GM21515 (cell line): Measurements from ENCODE around the gene ARRDC2.

Experiments used
- ATAC-seq: cut with Tn5 transposase; IDR thresholded peaks from one replicate; pipeline ENCODE4 v1.9.1; 2021; ENCODE audit not compliant: unreplicated experiment

The ARRDC2 gene

DNA sequence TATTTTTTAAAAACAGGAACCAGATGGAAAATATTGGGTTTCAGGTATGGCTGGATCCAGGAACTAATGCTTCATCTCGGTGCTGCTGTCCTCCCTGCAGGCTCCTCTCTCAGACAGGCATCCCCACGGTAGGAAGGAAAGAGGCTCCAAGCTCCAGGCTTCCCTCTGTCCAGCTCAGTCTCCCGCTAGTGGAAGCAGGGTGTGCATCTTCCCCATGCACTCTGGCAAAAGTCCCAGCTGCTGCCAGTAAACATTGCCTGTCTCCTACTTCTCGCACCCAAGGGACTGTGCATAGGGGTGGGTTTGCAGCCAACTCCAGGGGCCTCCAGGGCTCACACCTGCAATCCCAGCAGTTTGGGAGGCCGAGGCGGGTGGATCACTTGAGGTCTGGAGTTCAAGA is 49.6 kb downstream of the ARRDC2 start:
- ATAC-seq, result no peak

DNA sequence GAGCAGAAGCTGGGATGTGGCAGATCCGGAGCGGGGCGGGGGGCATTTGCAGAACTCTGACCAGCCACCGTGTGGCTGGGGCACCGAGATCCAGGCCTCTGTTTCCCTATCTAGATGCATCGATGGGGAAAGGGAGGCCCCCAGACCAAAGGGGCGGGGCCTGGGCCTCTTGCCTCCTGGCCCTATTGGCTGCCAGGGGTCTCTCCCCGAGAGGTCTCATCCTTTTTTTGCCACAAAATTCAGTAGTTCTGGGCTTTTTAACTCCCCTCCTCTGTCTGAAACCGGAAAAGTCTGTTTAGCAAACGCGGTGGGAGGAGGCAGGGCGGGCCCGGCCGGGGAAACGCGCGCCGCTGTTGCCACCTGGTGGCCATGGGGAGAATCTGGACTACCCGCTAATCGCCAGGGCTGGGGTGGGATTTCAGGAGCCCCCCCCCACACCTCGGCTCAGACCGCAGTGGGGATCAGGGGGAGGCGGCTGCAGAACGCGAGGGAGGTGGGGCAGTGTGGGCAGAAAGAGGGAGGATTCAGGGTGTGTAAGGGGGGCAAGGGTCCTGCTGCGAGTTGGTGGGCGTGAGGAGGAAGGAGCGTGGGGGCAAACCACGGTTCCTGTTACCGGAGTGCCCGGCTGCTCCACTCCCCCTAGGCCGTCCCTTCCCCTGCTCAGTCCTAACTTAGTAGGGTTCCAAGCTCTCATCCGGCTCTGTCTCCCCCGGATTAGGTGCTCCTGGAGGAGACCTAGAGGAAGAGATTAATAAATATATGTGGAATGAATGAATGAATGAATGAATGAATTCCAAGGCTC is 50.4 kb downstream of the ARRDC2 start:
- ATAC-seq, result no peak

DNA sequence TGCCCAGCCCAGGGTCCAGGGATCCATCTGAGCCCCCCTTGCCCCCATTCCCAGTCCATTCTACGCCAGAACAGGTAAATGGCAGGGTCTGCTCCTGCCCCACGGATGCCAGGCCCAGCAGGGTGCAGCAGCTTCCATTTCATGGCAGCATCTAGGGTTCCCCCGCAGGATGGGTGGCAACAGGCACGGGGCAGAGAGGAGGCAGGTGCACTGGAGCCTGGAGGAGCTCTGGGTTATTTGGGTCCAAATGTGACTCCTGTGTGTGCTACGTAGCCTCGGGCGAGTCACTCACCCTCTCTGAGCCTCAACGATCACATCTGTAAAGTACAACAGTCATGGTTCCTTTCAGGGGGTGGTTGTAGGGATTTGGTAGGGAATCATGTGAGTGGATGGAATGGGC is 51.3 kb downstream of the ARRDC2 start:
- ATAC-seq, result no peak

DNA sequence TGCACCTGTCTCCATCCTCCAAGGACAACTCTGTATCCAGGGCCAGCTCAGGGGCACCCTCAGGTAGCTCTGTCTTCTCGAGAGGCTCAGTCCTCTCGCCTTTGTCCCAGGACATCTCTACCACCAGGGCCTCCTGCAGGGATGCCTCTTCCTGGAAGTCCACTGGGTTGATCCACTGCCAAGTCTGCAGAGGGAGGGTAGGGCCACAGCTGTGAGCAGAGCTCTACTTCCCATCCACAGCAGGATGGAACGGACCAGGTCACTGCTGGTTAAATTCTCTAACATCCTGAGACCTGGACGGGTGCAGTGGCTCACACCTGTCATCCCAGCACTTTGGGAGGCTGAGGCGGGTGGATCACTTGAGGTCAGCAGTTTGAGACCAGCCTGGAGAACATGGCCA is 51.9 kb downstream of the ARRDC2 start:
- ATAC-seq, result no peak

DNA sequence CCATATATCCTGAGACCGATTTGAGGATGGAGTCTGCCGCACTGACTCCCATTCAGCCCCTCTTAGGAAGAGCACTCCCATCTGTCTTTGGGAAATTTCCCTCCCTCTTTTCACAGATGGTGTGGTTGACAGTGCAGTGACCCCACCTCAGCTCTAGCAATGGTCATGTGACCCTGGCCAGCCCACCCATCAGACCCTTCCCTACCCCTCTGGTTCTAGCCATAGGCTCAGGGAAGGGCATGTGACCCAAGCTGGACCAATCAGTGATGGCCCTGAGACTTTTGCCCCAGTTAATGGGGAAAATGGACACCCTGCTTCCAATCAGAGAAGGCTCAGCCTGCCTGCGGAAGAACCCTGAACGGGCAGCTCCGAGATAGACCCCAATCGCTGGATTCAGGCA is 52.5 kb downstream of the ARRDC2 start:
- ATAC-seq, result no peak

DNA sequence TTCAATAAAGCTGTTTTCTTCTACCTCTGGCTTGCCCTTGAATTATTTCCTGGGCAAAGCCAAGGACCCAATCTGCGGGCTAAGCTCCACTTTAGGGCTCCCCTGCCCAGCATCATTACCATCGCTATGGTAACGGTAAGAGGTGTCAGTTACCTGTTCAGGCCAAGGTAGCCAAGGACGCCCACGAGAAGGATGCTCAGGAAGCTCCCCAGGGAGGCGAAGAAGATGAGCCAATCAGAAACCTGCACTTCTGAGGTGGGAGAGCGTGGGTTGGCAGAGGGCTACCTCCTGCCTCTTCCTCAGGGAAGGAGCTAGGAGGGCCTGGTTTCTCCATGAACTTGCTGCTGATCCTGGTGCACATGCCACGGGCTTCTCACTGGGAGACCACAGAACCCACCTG is 54.1 kb downstream of the ARRDC2 start:
- ATAC-seq, result no peak

DNA sequence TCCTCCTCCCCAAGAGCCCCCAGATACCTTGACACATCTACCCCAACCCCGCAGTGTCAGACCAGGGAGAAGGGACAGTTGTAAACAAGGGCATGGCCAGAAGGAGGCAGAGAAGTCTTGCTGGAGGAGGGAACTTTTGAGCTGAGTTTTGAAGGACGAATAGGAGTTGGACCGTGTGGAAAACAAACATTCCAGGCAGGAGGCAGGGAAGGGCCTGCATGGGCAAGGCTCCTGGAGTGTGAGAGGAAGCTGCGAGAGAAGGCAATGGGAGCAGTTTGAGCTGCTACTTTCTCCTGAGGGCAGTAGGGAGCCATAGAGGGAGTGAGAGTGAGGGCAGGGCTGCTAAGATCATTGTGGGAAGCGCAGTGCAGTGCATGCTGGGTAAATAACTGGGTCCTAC is 55.5 kb downstream of the ARRDC2 start:
- no peak for ATAC-seq
